Peyer's patch (tissue), 4 donors: ENCODE data around the gene RAPSN.

Experiments used
- POLR2A ChIP-seq, 2 donors: fragments of 450-650 bp; IDR thresholded peaks; one replicate each; pipeline ENCODE4 v1.5.1; 2017; ENCODE audit warnings: antibody characterized with exemption in 2 of 2, mild to moderate bottlenecking in 2 of 2, moderate library complexity in 2 of 2
- TF ChIP-seq, protein P1 (sequence below), 6 experiments: fragments of 450-650 bp in 4 of 6; fragments of 200-600 bp in 2 of 6; sonication (generic) in 1 of 6; IDR thresholded peaks; one replicate each; pipeline ENCODE4 v1.5.1; 2017 to 2019; ENCODE audit warnings: antibody characterized with exemption in 6 of 6, mild to moderate bottlenecking in 3 of 6, moderate library complexity in 1 of 6

DNA sequence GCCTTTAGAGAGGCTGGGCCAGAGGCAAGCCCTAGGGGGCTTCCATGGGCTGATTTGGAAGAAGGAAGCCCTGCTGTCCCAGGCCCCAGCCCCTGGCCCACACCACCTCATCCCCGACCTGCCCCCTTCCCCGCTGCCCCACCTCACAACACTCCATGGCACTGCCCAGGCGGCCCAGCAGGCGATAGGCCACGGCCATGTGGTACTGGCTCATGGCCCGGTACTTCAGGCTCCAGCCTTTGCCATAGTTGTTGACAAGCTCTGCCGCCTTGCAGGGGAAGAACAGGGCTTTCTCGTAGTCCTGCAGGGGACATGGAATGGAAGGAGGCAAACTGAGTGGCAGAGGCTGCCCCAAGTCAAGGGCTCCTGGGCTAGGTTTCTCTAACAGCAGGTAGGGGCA, 6.4 kb downstream of the RAPSN start:
- TF ChIP-seq, protein P1, sequence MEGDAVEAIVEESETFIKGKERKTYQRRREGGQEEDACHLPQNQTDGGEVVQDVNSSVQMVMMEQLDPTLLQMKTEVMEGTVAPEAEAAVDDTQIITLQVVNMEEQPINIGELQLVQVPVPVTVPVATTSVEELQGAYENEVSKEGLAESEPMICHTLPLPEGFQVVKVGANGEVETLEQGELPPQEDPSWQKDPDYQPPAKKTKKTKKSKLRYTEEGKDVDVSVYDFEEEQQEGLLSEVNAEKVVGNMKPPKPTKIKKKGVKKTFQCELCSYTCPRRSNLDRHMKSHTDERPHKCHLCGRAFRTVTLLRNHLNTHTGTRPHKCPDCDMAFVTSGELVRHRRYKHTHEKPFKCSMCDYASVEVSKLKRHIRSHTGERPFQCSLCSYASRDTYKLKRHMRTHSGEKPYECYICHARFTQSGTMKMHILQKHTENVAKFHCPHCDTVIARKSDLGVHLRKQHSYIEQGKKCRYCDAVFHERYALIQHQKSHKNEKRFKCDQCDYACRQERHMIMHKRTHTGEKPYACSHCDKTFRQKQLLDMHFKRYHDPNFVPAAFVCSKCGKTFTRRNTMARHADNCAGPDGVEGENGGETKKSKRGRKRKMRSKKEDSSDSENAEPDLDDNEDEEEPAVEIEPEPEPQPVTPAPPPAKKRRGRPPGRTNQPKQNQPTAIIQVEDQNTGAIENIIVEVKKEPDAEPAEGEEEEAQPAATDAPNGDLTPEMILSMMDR (IDR thresholded peaks at IDR 0.05), result no peak
- no peak for TF ChIP-seq POLR2A (IDR thresholded peaks at IDR 0.05)
